Stimulated activated CD4-positive, alpha-beta T cell treated with anti-CD3 and anti-CD28 coated beads, Interleukin-12 subunit alpha, Interleukin-12 subunit beta, amount 100 ng/mL, for 4 hours (primary cell): Measurements from ENCODE around the gene EPHA7.

Experiments used
- DNase-seq: peaks from one replicate; pipeline ENCODE4 v3.0.0-alpha.2; 2020

The EPHA7 gene

DNA sequence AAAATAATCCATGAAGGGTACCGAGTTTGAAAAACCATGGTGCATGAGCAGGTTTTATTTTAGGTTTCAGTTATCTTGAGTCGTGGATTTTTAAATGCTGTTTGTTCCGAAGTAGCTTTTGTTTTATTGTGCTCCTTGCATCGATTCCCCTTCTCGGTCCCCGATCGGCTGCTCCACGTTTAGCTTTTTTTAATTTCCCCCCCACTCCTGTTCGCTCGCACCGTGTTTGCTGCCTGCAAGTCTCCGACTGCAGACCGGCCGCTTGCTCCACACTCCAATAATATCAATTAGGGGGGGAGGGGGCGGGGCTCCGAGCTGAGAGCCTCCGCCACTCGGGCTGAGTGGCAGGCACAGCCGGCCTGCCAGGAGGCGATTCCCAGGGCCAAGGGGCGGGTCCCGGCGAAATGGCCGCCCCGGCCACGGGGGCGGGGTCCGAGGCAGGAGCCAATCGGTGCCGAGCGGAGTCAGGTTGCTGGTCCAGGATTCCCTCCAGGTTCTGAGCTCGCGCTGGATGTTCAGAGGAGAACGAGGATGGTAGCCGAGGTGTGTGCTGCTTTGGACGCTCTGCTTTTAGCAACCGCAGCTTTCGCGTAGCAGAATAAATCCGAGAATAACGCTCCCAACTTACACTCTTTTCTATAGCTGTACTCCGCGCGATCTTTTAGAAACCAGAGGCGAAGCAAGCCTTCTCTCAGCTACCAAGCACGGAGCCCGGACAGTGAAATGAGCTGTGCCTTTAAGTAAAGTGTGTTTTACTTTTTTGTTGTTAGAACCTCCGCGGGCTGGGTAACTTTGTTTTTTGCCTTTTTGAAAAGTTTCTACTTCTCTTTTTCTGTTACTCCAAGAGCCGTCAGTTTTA is at the start of gene EPHA7:
TSS of gene EPHA7 (minus strand) at position 256 of the 859 bp plus-strand sequence. CDS start at position 38, 218 bp downstream.
- DNase-seq: peak; percentile 15

DNA sequence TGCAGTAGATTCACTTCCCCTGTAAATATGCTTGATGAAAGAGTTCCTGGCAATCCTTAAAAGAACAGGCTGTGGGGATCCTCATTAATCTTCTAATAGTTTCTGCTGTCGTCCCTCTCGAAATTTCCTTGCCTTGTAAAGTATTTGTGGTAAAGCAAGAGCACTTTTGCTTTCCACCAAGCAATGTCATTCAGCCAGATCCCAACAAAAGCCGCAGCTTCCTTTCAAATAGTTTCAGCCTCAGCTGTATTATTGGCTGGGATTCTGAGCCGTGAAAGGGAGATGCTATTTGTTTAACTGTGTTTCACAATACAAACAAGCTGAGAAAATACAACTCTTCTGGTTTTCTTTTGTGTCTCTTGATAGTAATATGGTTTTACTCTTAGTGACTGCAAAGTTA is 48.9 kb upstream of the EPHA7 start:
- no peak for DNase-seq

DNA sequence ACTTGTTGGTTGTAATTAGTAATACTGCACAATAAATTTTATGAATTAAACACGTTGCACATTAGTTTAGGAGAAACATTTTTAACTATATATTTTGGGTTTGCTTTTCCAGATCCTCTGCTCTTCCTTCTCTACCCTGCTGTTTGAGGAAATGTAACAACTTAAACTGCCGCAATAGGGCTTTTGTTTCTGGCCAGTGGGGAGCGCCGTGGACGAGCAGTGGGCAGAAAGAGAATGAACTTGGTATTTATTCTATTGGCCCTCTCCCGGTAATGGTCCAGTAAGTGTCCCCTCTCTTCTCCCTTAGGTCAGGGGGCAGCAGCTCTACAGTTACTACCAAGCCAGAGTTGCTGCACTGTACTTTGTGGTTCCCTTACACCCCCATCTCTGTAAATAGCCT is 35.2 kb upstream of the EPHA7 start:
- no peak for DNase-seq

DNA sequence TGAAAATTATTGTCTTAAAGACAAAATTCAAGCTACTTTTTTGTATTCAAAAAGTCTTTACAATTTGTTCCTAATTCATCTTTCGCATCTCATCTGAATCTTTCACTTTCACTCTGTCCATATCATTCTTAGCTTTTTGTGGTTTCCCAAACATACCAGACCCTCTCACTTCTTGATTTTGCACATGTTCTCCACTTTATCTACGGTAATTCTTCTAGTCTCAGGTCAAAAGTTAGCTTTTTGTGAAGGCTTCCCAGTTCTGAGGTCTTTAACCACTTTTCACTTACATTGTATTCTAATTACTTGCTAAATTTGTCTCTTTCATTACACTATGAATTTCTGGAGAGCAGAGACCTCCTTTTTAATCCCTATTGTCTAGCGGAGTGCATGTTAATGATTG is 34.6 kb upstream of the EPHA7 start:
- DNase-seq: no peak

DNA sequence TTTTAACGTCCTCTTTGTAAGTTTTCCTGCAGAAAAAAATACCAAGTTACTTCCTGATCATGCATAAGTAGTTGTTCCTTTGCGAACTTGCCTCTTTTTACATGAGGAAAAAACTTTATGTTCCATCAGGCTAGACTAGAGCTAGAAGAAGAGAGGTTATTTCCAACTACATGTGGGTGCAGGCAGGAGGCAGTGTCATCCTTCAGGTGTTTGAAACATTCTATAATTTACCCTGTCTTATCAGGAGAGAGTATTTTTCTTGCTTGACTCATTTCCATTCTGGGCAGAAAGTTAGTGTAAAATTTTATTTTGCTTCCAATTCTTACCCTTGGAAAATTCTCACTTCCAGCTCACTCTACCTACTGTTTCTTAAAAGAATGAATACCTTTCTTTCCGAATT is 28.5 kb upstream of the EPHA7 start:
- DNase-seq: no peak

DNA sequence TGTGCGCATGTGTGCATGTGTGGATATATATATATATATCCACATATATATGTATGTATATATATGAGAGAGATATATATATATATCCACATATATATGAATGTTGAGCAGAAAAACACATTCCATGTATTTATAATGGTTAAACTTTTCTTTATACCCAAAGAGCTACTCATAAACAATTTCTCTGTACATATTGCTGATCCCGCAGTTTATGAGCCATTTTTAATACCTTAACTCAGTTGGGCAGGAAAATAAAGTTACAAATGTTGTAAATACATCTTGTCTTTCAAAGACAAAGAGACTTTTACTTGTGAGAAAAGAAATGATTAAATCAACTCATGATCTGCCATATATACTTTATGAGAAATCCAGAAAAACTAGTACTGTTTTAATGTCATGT is 18.1 kb upstream of the EPHA7 start:
- no peak for DNase-seq

DNA sequence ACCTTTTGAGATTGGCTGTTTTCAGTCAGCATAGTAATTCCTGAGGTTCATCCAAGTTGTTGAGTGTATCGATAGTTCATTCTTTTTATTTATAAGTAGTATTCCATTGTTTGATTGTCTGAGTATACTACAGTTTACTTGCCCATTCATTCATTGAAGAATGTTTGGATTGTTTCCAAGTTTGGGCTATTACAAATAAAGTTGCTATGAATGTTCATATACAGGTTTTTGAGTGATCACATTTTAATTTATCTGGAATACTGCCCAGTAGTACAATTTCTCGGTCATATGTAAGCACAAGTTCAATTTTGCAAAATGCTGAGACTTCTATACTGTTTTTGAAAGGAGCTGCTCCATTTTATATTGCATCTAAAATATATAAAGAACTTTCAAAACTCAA is 14.2 kb upstream of the EPHA7 start:
- DNase-seq: no peak

DNA sequence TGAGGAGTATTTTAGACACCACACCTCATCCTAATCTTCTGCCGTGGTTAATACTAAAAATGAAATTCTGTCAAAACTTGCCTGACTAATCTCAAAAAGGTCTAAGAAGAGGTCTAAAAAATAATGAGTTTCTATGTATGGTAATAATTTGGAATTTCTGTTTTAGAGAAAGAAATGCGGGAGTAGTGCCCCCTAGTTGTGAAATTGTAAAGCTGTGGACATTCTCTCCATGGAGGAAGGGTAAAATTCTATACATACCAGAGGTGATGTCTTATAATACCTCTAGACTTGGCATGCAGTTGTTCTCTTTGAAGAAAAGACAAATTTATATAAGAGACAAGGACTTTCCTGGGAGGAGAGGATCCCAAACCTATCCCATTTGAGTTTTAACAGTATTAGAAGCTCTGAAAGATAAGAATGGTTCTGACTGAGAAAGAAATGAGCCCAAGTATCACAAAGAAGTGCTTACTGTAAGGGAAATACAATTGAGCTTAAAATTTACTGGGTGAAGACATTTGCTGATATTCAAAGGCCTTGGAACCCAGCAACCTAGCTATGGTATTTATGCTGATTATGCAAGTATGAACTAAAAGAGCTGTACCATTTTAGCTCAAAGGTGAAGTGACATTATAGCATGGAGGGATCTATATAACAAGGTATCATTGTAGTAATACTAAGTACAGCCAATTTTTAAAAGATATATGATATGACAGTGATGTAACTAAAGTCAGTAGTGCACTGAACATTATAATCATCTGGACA is 5.1 kb upstream of the EPHA7 start:
- DNase-seq: no peak

DNA sequence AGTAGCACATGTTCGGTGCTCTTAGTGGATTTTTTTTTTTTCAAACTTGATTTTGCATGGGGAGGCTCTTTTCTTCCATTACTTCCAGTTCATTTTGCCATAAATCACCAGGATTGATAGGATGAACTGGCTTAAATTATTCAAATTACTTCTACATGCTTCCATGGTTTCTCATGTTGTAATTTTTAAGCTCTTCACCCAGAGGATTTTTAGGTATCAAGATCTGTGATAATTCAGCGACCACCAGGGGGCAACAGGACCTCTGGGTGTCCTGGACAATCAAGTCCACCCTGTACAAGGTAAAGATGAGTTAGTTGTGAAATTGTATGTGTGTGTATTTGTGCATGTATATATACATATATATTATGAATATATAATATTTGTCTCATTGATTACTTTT is 4.2 kb upstream of the EPHA7 start:
- no peak for DNase-seq

DNA sequence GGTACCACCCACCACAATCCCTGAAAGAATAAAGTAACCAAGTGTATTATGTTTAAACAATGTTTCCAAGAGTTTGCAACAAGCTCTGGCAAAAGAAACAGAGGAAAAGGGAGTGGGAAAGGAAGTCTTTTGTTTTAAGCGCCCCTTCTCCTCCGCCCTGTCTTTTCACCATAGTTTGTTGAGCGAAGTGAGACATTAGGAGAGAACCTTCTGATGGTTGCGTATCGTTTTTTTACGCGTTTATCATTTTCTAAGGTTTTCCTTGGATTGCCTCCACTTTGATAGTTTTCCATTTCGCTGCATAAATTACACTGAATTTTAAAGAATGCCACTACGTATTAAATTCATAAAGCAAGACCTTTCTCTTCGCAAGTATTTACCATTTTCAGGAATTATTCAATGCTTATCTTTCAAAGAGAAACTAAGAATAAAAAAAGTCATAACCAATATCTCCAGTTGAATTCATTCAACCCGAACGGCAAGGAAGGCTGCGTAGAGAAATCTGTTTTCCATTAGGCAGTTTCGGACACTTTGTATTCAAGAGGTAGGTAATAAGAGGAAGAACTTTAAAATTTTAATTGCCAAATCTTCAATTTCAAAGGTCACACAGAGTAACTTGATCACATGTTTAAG is 920 bp upstream of the EPHA7 start:
- DNase-seq: no peak

DNA sequence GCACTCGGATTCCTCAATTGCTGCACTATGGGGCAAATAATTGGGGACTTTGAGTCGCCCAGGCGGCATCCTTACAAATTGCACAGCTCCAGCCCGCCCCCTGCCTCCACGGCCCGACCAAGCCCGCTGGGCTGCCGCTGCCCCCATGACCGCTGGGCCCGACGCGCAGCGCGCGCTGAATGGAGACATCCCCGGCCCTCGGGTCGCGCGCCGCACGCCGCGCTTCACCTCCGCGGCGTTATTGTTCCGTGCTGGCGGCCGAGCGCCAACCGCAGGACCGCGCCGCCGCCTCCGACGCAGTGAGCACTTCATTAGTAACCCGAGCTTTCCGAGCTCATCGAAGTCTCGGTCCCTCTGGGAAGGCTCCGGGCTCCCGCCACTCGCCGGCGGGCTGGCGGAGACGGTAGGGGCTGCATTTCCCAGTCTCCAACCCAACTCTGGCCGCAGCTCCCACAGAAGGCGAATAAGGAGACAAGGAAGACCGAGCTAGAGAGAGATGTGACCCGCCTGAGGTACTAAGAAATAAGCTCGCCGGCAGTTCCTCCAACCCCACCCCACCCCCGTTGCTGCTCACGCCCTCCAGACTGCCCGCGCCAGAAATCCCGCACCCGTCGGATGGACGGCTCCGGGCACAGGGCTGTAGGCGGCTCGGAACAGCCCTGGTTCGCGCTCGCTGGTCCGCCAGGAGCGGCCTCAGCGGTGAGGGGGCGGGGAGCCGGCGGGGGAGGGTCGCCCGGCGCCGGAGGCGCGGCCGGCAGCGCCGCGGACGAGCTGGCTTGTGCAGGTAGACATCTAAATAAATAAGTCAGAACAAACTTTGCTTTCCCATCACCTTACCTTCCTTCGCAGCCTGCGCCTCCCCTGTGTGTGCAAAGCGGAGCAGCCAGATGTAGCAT is 703 bp downstream of the EPHA7 start:
- DNase-seq: no peak

DNA sequence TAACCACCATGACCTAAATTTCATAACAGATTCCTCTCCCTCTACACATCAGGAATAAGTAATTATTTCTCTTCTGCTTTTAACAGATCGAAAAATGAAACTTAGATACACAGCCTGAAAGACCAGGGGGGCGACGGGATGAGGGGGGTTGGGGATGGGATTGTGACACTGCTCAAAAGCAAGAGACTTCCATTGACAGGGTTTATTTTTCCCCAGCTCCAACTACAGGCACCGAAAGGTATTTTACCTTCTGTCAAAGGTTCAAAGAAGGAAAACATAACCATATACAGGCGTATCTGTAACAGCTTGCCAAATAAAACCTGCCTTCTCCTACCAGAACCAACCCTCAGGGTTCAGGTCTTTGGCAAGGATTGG is 1.3 kb downstream of the EPHA7 start:
- DNase-seq: no peak

DNA sequence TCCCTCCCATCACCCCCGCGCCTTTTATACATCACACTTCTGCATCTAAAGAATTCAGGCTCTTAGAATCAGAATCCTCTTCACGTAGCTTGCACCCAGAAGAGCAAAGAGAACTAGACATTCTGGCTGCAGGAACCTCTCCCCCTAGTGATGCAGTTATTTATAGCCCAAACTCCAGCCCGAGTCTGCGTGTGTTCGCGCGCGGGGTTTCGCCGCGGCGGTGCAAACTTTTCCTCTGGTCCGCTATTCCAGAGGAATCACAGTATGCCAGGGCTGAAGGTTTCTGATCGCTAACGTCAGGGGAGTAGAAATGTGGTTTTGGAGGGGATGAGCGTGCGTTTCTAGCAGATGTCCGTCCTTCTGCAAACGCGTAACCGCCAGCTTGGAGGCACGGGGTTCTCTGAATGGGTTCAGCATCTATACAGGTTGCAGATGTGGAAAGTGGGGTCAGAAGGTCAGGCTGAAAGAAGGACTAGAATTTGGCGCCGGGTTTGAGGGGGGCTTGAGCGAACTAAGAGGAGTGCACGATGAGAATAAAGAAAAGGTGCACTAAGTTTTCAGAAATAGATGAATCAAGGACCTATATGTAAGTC is 1.8 kb downstream of the EPHA7 start:
- no peak for DNase-seq

DNA sequence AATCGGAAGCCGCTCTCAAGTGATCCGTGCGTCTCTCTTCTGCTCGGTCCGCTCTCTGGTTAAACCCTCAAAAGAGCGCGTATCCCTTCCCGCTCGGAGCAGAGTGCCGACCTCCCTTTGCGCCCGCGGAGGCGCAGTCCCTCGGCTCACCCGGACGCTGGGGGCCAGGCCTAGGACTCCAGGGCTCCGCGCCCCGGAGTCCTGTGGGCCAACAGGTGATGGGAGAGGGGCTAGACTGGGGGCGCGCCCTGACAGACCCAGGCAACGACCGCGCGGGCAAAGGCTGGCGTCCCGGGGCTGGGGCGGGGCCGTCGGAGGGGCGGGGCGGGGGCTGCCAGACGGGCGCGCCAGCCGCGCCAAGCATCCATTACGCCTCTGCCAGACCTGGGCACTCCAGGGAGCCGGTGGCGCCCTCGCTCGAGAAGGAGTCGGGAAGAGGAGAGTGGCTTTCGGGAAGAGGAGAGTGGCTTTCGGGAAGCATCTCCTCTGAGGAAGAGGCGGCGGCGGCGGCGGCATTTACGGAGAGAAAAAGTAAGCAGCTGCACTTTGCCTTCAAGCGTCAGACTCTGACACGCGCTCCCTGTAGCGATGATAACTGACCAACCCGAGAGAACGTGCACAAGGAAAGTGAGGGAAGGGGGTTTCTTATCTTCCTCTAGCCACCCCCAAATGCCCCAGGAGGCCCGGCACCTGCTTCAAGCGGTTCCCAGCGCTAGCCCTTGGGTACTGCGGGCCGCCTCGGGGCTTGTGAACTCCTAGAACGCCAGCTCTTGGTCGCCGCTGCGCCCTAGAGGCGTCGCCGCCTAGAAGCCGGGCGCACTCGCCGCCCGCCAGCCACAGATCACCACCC is 2.6 kb downstream of the EPHA7 start:
- DNase-seq: no peak

DNA sequence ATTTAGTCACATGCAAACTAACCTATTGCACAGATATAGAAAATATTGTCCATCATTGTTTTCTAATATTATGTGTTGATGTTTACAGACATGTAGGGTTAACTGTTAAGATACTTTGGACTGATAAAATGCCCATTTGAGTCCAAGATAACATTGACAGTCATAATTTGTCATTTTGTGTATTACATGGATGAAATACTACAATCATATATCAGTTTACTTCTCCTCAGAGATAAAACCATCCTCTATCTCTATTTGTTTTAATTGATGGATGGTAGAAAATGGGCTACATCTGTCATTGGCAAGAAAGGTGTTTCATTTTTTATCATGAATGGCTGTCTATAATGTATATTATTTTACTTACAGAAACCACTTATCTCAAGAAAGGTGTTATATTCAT is 6.2 kb downstream of the EPHA7 start:
- DNase-seq: no peak

DNA sequence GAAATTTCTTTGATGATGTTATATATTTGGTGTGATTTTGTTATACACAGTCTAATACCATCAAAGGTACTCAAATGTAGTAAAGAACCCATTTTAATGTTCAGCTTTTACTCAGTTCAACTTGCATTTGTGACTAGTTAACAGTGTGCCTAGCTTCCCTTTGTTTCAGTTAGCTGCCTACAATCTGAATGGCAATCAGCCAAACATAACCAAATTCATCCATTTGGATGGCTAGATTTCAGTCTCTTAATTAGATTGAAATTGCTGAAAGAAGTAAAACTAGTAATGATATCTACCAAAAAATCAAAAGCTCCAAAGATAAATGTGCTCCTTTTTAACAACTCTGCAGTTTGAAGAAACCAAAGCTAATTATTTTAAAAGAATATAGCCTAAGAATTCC is 6.9 kb downstream of the EPHA7 start:
- DNase-seq: no peak

DNA sequence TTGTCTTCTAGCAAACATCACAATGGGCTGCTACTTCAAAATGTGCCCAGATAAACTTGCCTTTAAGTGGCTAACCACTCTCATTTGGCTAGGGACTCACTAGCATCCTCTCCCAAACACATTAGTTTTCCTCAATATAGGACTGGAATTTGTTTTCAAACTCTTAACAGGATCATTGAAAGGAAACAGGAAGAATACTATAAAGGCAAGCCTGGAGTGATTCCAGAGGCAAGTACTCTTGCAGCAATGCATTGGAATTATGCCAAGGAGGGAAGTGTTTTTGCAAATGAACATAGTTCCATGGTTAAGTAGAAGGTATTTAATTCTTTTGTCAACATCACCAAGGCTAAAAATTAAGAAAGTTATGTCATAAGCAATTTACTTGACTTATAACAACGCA is 12.2 kb downstream of the EPHA7 start:
- DNase-seq: no peak

DNA sequence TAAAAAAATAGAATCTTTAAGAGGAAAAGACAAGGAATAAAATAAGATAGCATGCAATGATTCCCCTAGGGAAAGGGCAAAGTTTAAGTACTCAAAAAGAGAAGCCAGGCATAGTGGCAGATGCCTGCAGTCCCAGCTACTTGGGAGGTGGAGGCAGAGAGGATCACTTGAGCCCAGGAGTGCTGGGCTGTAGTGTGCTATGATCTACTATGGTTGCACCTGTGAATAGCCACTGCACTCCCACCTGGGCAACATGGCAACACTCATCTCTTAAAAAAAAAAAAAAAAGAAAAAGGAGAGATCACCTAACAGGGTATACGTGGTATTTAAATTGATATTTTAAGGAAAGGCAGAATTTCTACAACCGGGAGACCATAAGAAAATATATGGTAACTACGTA is 16.0 kb downstream of the EPHA7 start:
- no peak for DNase-seq

DNA sequence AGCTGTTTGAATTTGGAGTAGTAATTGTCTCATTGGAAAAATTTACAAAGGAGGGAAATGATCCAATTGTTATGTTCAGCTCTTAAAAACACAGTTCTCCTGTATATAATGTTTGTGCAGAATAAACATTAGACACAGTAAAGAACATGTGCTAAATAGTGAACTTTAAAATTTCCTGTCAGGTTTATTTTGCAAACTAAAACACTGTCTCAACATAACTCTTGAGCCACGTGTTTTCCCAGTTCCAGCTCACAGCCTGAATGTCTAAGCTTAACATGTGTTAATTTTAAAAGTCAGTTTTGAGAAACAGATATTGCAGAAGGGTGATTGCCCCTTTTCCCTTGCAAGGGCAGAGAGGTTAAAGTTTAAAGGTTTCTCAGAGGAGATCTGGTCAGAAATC is 20.6 kb downstream of the EPHA7 start:
- DNase-seq: no peak

DNA sequence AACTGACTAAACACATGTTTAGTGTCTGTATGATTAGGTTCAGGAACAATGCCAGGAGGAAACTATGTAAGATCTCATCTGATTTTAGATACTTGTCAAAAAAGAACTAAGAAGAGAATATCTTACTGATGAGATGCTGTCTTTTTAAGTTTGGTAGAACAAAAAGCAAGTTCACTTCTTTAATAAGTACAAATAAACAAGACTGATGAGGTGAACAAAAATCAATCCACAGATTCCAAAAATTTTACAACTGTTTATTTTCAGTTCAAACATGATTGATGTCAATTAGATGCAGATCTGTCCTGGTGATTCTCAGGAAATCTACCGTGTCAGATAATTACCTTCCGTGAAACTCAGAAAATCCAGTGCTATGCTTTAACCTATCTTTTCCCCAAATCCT is 24.9 kb downstream of the EPHA7 start:
- DNase-seq: no peak

DNA sequence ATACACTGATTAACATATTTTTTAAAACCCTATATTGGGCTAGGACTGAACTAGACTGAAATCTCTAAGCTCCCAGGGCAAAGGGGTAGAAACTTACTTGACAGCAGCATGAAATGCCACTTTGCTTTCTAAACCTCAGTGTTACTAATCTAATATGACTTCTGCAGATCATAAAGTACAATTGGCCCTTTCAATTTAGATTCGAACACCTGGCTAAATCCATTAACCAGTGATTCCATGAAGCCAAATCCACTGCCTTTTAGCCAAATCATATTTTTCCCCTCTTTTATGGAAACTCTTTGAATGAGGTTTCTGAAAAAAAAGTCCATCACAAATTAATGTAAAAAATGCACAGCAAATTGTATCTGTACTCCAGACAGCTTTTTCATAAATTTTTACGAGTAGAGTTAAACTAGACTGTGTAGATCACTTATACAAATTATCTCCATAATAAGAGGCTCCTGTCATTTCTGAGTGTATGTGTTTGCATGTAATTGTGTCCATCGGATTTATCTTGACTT is 25.7 kb downstream of the EPHA7 start:
- DNase-seq: no peak
